Skin of body (tissue), 2 donors: ENCODE measurements around the gene PLEKHM2. TPM values are rescaled to one million over a fixed set of nuclear protein-coding genes. Genes with fewer than 3 reads are reported as not detected.

Experiments
- DNase-seq: peaks from one replicate; lab custom pipeline; 2025; lab: John Stamatoyannopoulos, UW
- total RNA-seq: library from RNA; depleted of rRNA; stranded (reverse); fragments of >200 nt; gene quantifications from one replicate; pipeline ENCODE4 v1.2.3, GENCODE V29; 2014

The PLEKHM2 gene
- total RNA-seq, 1 donor from 2014 or later, result 19.6 TPM

- no peak for DNase-seq
These were observed 73.0 kb downstream of the PLEKHM2 start for GRCh38 chr1:15757016-15757543.

GRCh38 chr1:15757575-15758342 is 73.6 kb downstream of the PLEKHM2 start:
- no peak for DNase-seq

GRCh38 chr1:15758343-15758931 is 74.3 kb downstream of the PLEKHM2 start, which contains the start of gene FBLIM1:
Gene FBLIM1, plus strand, starts transcription at chr1:15758795. Its CDS starts 6,189 bp downstream, at chr1:15764984.
- DNase-seq, result no peak

GRCh38 chr1:15758953-15759661 is 75.0 kb downstream of the PLEKHM2 start:
- DNase-seq, result no peak

- peak; percentile 23 for DNase-seq
These were observed 76.5 kb downstream of the PLEKHM2 start for GRCh38 chr1:15760520-15761211.

- no peak for DNase-seq
These were observed 77.4 kb downstream of the PLEKHM2 start for GRCh38 chr1:15761366-15762128.

GRCh38 chr1:15762546-15762945 is 78.4 kb downstream of the PLEKHM2 start:
- no peak for DNase-seq

GRCh38 chr1:15764269-15764764 is 80.2 kb downstream of the PLEKHM2 start:
- no peak for DNase-seq

- no peak for DNase-seq
These were observed 80.8 kb downstream of the PLEKHM2 start for GRCh38 chr1:15764890-15765289.

- DNase-seq, result no peak
These were observed 81.5 kb downstream of the PLEKHM2 start for GRCh38 chr1:15765495-15766194.

- no peak for DNase-seq
These were observed 83.8 kb downstream of the PLEKHM2 start for GRCh38 chr1:15767941-15768340.

- no peak for DNase-seq
These were observed 84.3 kb downstream of the PLEKHM2 start for GRCh38 chr1:15768388-15768787.

- DNase-seq, result no peak
These were observed 86.3 kb downstream of the PLEKHM2 start for GRCh38 chr1:15770313-15770962.

GRCh38 chr1:15771836-15772515 is 87.9 kb downstream of the PLEKHM2 start:
- no peak for DNase-seq

GRCh38 chr1:15775706-15776105 is 91.6 kb downstream of the PLEKHM2 start:
- DNase-seq, result no peak

GRCh38 chr1:15777909-15778707 is 94.0 kb downstream of the PLEKHM2 start:
- DNase-seq, result no peak
